DMS114 treated with DMSO at 0.1 percent for 48 hours (cell line): ENCODE results near the gene NUAK1.

Experiments
- DNase-seq: peaks from one replicate; lab custom pipeline; 2025; ENCODE audit not compliant: unreplicated experiment; lab: John Stamatoyannopoulos, UW

The NUAK1 gene

DNA sequence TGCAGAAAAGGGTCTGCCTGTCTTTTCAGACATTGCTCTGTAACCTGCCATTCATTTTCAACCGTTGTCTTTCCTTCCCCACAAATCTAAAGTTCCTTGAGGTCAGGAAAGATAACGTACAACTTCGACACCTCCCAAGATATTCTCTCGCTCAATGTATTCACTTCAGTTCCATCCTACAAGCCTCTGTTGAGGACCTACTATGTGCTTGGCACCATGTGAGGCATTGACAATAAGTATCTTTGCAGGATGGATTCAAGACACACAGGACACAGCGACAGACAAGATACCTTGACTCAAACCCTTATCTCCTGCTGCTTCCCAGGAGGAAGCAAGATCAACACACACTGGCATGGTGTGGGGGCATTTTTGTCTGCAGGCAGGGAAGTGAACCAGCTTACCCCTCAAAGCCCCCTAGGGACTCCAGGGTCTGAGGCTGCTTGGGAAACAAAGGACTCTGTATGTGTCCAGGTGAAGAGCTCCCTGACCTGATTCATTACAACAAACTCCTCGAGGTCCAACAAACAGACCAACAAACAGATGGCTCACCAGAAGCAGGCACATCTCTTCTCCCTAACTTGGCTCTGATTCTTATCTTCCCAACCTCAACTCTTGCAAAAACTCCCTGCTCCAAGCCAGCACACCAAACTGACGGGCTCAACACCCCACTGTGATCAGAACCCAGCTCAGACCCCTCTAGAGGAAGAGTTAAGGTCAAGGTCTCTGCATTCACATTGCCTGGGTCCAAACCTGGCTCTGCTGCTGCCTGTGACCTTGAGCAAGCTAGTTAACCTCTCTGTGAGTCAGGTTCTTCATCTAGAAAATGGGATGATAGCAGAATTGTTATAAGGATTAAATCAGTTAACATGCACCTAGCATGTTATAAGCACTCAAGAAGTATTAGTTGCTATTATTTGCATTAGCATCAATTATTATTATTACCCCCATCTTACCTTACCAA lies 6.3 kb downstream of the NUAK1 start:
- no peak for DNase-seq

DNA sequence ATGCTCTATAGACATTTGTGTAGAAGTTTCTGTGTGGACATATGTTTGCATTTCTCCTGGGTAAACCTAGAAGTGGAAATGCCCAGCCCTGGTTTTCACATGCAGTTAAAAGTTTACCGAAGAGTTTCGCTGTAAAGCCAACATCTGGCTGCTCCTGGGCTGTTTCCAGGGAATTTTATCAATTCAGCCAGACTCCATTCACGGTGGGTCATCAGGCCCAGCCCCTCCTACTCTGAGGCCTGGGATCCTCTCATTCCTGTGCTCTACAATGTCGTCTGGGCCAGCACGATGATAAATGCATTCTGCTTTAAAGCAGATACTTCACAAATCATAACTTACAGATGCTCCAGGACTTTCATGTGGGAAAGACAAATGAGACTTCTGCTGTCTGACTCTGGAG lies 7.1 kb downstream of the NUAK1 start:
- DNase-seq: no peak

DNA sequence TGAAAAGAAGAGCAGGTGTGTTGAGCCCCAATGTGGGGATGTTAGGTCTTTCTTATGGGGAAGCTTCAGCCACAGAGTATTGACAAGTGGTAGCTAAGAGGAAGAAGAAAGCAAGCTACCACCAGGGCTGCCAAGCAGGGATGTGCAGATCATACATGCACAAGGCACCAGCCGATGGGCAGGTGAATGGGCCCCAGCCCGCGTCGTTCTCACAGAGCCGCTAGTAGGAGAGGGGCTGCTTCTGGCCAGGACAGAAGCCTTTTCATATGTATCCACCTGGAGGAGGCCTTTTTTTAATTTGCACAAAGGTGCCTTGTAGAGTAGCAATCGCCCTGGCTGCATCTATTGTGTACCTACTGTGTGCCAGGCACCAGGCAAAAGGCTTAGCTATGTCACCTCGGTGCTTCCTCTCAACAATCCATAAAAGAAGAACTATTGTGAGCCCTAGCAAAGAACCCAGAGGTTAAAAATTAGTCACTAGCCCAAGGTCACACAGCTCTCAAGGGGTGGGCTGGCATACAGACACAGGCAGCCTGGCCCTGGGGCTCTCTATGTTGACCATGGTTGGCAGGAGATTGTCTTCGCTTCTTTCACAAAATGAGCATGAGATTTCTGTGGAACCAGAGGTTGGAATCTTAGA lies 8.2 kb downstream of the NUAK1 start:
- no peak for DNase-seq

DNA sequence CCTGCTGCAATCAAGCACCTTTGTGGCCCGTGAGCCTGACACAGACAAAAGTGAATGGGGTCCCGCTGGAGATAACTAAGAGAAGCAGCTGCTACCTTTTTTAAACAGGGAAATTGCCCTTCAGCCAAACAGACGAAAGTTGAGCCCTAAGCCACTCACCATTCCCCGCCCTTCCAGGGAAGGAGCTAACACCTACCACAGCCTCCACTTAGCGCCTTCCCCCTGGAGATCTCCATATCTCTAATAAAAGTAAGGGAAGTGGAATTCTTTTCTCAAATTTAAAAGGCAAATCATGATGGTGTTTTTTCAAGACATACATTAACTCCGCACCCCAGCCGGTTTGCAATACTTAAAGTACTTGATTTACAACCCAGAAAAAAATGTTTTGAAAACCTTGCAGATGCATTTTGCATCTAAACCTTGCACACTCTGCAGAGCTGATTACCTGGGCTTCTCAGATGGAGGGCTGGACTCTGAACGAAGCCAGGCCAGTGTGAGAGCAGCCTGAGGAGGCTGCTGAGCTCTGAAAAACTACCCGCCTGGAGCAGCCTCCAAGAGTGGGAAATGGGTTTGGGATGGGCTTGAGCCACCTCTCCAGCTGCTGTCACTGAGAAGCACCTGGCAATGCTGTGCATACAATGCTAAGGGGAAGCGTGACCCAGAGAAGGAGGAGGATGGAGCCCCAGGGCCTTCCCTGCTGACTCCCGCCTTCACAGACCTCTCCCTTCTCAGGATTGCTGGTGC lies 10.0 kb downstream of the NUAK1 start:
- no peak for DNase-seq

DNA sequence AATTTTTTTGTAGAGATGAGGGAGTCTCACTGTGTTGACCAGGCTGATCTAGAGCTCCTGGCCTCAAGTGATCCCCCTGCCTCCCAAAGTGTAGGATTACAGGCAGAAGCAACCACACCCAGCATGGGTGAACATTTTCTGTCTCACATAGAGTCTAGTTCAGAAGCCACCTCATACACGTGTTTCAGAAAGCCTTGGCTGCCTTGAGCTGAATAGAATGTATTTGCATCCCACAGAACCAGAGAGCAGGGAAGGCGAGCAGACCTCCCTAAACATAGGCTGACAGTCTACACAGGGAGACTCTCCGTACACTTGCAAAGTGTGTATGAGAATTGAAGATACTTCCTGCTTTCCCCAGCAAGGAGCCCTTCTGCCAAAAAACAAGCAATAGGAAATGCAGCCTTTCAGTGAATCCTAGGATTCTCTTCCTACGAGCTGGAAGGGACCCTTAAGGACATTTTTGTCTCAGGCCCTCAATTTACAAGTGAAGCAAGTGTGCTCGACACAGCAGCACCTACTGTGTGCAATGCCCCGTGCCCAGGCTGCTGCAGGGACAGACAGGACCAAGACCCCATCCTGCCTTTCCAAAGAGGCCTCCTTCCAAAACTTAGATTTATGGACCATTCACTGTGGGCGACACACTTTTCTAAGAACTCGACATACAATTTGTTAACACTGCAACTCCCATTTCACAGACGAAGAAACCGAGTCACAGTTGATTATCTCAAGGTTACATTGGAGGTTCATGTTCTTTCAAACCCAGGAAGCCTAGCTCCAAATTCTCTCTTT lies 11.2 kb downstream of the NUAK1 start:
- no peak for DNase-seq

DNA sequence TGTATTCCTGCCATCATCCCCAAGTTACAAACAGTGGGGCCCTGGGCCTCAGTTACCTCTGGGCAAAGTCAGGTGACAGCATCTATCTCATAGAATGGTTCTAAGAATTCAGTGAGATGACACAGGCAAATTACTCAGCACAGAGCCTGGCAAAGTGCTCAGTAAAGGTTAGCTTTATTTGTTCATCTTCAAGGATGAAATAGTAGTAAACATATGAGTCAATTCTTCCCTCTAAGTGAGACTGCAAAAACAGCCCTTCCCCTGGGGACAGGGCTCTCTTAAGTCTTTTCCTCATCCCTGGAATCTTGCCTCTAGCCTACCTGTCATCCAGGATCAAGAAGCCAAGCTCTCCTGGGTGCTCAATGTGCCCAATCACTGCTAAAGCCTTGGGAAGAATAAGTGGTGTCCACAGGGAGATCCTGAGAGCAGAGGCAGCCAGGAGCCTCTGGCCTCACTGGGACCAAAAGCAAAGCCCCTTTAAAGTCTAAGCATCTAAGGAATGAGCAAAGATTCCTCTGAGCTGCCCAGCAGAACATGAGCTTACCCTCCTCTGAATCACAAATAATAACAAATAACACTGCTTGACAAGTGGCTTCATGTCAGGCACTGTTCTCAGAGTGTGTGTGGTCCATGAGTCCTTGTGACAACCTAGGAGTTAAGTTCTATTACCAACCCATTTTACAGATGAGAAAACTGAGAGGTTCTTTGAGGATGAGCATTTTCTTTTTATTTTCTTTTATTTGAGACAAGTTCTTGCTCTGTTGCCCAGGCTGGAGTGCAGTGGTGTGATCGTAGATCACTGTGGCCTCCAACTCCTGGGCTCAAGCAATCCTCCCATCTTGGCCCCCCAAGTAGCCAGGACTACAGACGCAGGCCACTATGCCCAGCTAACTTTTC lies 12.1 kb downstream of the NUAK1 start:
- DNase-seq: no peak

DNA sequence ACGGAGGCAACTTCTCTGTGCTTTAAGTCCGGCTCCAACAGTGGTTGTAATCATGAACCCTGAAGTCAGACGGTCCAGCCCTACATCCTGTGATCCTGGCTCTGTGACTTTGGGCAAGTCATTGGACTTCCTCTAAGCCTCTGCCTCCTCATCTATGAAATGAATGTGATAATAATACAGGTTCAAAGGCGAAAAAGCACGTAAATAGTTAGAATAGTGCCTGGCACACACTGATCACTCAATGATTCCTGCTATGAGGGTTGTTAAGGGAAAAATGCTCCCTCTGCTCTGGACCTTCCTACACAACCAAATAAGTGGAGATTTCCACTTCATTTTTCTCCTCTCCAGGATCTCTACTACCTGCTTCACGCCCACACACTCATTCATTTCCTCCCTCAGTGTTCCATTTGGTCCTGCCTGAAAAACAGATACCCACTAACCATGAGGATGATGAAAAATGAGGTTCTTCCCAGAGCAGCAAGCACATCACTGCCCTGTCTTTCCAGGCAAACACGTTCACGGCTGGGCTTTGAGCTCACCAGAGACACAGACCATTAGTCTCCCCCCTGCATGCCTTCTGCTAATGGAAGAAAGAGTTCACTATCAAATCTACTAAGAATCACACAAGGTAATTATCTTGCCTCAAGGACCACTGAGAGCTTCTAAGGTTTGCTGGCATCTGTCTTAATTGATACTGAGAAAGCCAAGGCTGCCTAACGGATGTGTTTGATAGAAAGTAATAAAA lies 13.2 kb downstream of the NUAK1 start:
- no peak for DNase-seq

DNA sequence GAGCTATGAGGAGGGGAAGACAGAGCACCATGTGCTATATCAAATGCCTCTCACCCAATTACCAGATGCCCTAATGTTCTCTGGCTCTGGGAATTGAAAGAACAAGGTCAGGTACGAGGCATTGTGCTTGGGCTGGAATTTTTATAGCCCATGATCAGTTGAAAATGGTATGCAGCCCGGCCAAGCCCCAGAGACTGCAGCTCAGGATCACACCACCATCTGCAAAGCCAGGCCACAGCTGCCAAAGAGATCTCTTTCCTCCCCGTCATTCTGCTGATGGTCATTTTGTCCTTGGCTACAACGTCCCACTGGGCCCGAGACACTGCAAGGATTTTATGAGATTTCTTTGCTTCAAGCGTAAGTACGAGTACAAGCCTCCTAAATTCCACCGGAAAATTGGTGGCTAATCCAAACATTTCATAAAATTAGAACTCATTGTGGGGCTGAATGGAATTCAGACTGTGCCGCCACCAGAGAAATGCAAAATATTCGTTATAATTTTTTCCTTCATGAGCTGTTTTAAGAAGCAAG lies 15.1 kb downstream of the NUAK1 start:
- DNase-seq: no peak

DNA sequence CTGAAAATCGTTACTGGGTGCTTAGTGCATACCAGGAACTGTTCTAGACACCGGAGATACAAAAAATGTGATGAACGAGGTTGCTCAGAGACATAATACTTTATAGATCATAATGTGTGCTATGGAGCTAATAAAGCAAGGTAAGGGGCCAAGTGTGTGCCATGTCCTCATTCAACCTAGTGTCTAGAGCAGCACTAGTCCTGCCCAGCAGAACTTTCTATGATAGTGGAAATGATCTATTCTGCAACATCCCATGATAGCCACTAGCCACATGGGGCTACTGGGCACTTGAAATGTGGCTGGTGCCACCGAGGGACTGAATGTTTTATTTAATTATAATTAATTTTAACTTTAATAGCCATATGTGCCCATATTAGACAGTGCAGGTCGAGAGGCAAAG lies 15.6 kb downstream of the NUAK1 start:
- DNase-seq: no peak

DNA sequence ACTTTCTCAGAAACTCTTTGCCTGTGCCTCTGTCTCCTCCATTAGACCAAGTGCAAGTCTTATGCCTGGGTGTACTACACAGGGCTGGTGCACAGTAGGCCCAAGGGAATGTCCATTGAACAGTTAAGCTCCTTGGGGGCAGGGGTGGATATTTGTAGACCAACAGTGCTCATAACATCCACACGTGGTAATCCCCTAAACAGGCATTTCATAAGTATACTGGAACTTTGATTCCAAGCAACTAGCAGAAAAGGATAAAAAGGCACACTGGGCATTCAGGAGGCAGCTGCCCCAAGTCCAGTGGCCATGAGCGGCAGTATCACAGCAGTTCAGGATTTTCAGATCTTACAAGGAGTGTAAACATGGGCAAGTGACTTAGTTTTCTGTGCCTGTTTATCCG lies 16.8 kb downstream of the NUAK1 start:
- no peak for DNase-seq

DNA sequence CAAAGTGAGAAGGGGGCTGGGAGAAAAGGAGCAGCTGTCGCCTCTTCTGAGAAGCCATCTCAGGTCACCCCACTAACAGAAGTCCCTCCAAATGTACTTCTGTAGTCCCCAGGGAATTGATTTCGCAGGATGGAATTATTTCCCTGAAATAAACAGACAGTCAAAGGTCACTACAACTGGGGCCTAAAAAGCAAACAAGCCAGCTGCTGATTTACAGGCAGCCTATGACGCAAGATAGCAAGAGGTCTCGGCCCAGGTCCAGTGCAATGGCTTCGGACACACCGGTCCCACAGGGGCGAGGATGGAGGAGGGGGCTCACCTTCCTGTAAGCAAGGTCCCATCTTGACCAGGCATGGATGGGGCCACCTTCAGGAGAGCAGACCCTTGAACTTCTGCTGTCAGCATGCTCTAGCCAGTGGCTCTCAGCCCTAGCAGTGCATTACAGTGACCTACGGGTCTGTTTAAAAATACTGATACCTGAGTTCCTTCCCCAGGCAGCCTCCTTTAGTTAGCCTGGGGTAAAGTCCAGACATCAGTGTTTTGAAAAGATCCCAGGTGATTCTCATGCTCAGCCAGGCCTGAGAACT lies 18.1 kb downstream of the NUAK1 start:
- DNase-seq: no peak

DNA sequence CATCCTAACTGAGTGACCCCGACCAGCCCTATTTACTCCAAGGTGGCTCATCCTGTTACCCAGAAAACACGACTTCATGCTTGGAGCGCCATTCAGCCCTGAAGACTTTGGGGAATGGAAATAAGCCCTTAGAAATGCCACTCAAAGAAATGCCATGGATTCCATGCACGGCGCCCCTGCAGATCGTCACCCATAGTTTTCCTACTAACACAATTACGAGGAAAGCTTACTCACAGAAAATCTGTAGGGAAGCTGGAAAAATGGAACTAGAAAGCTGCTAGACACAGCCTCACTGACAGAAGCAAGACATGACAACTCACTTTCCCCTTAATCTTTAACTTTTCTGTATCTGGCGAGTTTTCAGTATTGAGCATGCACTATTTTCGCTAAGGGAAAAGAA lies 19.5 kb downstream of the NUAK1 start:
- no peak for DNase-seq

DNA sequence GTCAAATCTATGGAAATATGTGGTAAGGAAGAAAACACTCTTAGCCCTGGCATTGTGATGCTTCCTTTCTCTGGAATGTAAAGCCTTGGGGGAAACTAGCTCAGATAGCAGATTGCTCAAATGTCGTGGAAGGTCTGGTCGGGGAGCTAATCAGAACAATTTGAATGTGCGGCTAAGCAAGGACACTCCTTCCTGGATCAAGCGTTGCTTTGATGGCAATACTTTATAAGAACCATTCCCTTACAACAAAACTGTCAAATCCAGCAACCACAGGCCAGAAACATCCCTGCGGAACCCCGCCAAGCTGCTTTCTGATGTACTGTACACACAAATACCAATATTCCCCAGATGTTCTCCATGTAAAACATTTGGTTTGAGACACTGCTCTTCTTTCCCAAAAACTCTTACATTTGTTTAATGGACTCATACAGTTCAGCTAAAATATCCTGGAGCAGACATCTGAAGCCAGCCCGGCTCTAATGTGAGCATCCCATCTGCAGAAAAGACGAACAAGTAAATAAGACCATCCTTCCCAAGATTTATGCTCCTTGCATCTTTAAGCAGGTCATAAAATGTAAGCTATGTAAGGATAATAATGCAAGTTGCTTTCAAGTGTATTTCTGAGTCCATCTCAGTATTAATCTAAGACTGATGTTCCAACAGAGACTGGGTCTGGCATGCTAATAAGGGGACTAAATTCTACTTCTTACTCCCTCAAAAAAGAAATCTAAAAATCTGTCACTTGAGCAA lies 20.2 kb downstream of the NUAK1 start:
- DNase-seq: no peak

DNA sequence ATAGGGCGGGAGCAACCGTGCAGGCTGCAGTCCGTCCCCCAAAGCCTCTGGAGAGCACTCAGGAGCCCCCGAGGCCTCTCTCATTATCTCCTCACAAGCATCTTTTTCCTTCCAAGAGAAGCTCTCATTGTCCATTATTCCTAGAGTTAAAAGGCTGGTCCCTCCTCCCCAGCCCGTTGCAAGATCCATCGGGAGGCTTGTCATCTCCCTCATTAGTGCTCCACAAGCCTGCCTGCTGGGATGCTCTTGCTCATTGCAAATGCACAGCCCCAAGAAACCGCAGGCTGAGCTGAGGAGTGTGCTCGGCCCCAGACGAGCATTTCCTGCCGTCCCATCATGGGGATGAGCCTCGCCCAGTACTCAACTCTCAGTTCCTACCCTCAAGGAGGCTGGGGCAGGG lies 23.3 kb downstream of the NUAK1 start:
- DNase-seq: no peak

DNA sequence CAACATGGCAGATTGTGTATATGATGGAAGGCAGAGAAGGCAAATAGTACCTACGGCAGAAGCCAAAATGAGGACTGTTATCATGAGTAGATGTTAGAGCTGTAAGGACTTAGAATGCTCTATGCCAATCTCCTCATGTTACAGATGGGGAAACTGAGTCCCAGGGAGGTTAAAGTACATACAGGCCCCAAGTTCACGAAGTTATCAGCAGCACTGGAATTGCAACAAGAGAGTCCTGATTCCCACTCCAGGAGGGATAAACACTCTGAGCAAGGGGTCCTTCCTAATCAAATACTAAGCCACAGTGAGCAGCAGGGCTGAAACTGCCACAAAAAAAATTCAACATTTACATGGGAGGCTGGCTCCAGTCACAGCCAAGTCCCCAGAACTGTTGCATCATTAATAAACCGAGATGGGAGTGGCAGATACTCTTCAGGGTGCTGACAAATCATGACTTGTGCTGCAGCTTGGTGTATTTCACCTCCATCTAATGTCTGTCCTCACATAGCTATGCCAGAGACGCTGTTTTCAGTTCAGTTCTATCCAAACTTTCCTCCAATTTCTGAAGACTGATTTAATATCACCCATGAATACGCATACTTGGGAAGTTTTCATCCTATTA lies 24.2 kb downstream of the NUAK1 start:
- DNase-seq: no peak

DNA sequence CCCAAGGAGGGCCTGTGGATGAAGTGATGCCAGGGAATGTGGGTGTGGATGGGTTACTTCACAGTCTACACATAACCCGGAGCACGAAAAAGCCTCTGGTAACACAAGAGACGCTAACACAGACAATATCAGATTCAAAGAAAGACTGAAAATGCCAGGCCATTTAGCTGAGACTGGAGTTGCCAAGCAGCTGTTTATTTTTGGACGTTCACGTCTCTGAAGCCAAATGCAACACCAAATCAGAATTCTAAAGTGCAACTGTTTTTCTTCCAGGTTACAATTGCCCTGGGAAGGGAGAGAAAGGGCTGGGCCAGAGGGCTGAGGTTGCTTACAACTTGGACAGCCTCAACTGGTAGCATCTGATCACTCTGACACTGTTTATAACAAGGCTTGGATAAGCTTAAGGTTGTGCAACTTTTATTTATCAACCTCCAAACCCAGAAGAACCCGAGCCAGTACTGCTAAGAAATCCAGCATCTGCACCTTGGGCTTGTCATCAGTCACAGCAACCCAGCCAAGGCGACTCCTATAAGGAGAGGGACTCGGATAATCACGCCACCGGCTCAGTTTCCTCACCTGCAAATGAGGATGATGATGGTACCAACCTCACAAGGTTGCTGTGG lies 24.8 kb downstream of the NUAK1 start:
- DNase-seq: no peak

DNA sequence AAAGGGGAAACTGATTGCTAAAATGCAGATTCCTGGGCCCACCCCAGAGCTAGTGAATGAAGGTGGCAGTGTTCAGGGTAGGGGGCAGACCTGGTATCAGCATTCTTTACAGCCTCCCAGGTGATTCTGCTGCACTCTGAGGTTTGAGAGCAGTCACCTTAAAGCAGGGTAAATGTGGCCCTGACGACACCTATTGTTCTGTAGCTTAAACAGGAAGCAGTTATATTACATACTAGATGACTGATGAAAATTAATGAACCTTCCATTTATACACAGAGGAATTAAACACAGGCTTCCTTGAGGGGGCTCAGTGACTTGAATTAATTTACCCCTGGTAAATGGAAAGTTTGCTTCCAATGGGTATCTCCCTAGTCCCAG lies 25.3 kb downstream of the NUAK1 start:
- no peak for DNase-seq
